Liver (tissue), 3 donors: ENCODE results near the gene BEST2.

Source experiments
- CTCF ChIP-seq: fragments of 150-350 bp; IDR thresholded peaks from 2 replicates; pipeline ENCODE4 v1.5.1; 2017; ENCODE audit warnings: improper control_type of control experiment, low read depth, low read length; ENCODE audit not compliant: missing input control
- GABPA ChIP-seq, 2 donors: IDR thresholded peaks in 1 of 2; conservative IDR thresholded peaks in 1 of 2; 2 replicates each; pipeline ENCODE4 v1.6.1; 2016; ENCODE audit warnings: antibody characterized with exemption in 2 of 2, mild to moderate bottlenecking in 1 of 2, moderate library complexity in 1 of 2
- RAD21 ChIP-seq, 2 donors: IDR thresholded peaks; 2 replicates each; pipeline ENCODE4 v1.6.1; 2016; ENCODE audit warnings: antibody characterized with exemption in 2 of 2, mild to moderate bottlenecking in 2 of 2
- donor health status: healthy.
- donor health status: healthy.

- TF ChIP-seq CTCF = no peak
- TF ChIP-seq RAD21 (IDR thresholded peaks at IDR 0.05) = no peak
- TF ChIP-seq GABPA (IDR thresholded peaks at IDR 0.05 in 1 of 2, conservative IDR thresholded peaks at IDR 0.05 in 1 of 2) = no peak
Observed at GRCh38 chr19:12797141-12797587, 45.6 kb downstream of the BEST2 start.
